Inferior parietal cortex (tissue), 1 donor: Measurements from ENCODE around the gene RNF157.

ENCODE experiments used
- DNase-seq: peaks from one replicate; pipeline ENCODE4 v3.0.0-alpha.2; 2016; ENCODE audit errors: extremely low spot score

Gene RNF157

GRCh38 chr17:76240461-76241203, at the start of gene RNF157:
RNF157 (minus strand) TSS chr17:76240493; CDS start chr17:76240240, 253 bp downstream.
- DNase-seq = peak; percentile 73

- no peak for DNase-seq
Measured at GRCh38 chr17:76281573-76282371, 41.5 kb upstream of the RNF157 start.

- DNase-seq = no peak
Measured at GRCh38 chr17:76280650-76281049, 40.4 kb upstream of the RNF157 start.

DNA sequence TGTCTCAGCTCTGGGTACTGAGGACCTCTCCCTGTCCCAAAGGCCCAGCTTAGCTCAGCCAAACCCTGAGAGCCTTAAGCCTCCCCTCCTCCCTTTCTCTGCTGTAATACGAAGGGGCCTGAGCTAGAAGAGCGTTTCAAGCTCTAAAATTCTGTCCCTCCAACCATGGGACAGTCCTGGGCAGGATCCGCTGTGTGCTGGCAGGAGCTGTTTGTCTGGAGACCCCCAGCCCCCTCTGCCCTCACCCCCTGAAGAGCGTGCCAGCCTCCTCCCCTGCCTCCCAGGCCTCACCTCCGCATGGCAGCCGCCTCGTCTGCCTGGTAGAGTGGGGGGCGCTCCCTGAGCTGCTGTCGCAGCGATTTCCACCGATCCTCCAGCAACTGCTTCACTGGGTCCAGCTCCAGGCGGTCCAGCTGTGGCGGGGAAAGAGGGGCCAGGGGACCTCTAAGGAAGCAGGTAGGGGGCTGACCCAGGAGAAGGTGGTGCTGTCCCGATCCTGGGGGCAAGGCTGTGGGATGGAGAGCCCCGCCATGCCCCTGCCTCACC, 39.5 kb upstream of the RNF157 start:
- no peak for DNase-seq

- DNase-seq = peak; percentile 91
Measured at GRCh38 chr17:76278952-76279741, 38.9 kb upstream of the RNF157 start.

GRCh38 chr17:76278268-76278908, 38.1 kb upstream of the RNF157 start:
- no peak for DNase-seq

DNA sequence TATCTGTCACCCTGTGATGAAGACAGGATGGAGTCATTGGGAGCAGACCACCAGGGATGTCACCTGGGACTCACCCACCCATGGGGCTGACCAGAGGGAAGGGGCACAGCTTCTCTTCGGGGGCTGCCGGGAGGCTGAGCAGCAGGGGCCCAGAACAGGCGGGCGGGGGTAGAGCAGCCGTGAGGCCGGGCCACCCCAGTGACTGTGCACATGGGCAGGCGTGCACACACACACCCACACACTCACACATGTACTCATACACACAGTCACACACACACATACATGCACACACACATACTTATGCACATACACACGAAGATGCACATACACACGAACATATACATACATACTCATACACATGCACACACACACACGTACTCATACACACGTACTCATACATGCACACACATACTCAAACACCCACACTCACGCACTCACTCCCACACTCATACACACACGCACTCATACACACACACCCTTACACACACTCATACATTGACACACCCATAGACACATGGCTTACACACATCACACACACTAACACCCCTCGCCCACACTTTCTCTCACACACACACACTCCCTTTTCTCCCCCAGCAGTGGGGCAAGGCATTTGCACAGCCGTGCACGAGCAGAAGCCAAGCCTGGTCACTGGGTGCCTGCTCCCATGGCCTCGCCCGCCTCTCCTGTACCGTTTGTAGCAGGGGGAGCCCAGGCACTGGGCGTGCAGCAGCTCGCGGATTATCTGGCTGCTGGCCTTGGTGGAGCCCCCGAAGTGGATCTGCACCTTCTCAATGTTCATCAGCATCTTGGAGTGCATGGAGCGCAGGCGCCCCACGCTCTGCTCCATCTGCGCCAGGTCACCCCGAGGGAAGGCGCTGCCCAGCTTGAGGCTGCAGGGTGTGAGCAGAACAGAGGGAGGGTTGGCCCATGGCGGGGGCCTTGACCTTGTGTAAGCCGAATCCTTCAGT, 37.3 kb upstream of the RNF157 start:
- no peak for DNase-seq

DNA sequence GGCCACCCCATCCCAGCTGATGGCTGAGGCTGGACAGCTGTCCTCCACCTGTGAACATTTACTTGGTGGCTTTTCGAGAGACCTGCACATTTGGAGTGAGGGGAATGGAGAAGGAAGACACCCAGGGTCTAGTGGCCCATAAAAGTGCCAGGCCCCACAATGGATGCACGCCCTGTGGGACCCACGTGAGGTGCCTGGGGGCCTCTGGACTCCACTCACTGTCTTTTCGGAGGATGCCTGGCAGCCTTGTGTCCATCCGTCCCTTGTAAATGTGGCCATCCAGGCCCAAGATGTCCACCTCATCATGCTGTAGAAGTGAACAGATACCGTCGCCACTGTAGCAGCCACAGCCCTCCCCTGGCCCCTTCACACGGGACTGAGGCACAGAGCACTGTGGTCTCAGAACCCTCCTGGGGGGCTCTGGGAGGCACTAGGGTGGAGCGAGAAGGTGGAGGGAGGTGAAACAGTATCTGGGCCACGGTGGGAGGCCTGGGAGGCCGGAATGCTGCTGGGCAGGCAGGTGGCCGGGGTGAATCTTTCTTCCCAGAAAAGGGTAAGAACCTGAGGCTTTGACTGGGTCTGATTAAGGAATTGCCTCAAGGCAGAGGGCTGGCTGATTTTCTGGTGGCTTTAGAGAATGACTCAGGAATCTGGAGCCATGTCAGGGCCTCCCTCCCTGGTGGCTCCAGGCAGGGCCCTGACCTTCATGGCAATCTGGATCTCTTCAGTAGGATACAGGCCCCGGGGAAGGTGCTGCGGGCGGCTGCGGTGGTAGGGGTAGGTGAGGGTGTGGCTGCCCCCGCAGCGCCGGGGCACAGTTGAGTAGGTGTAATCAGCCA, 36.4 kb upstream of the RNF157 start:
- DNase-seq = no peak

GRCh38 chr17:76276069-76276431, 35.8 kb upstream of the RNF157 start:
- no peak for DNase-seq

- DNase-seq = no peak
Measured at GRCh38 chr17:76275382-76276068, 35.2 kb upstream of the RNF157 start.

- DNase-seq = no peak
Measured at GRCh38 chr17:76274112-76274956, 34.0 kb upstream of the RNF157 start.

DNA sequence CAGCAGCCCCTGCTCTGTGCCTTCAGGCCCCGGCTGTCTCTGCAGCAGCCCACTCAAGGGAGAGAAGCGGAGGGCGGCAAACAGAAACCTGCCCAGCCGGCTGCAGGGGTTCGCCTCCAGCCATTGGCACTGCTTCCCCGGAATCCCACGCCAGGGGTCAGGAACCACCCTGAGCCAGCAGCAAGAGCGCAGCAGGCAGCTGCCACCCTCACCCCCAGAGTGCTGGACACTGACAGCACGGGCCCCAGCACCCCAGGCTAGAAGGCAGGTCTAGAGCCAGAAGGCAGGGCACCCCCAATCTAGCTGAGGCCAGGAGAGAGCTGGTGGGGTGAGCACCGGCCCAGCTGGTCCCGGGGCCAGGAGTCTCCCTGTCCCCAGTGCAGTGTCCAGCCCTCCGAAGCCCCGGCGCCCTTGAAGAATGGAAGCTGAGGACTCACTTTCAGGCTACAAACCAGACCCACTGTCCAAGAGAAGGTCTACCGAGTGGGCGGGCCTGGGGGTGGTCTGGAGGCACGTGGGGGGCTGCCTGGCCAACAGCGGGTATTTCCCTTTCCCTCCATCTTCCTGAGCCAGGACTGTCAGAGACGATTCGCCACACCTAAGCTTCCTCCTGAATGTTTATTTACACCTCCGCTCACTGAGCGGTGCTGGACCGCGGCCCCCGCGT, 33.3 kb upstream of the RNF157 start:
- DNase-seq = no peak

- DNase-seq = no peak
Measured at GRCh38 chr17:76272541-76273444, 32.5 kb upstream of the RNF157 start.

DNA sequence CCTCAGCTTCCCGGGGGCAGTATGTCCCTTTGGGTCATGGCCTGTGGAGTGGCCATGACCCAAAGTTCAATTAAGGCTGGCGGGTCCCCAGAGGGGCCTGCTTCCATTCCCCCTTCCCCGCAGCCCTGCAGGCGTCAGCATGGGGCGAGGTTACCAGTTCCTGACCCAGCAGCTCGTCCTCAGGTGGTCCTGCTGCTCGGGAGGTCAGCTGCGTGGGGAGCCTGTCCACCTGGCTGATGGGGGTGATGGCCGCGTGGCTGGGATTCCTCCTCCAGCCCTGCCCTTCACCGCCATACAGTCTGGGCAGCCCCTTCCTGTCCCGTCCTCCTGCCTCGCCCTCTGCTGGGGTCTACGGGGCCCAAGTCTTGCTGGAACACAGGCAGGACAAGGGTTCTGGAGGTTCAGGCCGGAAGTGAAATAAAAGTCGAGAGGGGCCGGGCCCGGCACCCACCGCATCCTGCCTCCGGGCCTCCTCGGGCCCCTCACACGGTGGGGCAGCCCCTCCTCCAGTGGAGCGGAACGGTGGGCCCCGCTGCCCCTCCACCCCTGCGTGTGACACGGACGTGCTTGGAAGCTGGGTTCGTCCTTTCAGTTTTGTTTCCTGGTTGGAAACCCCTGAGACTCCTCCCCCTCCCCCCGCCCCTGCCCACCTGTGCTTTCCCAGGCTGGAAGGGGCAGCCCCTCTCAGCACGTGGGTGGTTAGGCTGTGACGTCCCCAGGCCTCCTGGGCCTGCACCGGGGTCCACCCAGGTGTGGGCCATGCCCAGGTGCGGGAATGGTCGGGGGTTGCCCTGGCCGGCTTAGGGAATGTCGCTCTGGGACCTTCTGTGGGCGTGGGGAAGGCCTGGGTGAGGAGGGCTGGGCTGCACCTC, 31.6 kb upstream of the RNF157 start:
- DNase-seq = no peak
